Endodermal cell (in vitro differentiated cells): ENCODE measurements around the gene TIGD6. TPM values are rescaled to one million over a fixed set of nuclear protein-coding genes. Genes with fewer than 3 reads are reported as not detected.

Experiments
- DNase-seq: peaks from one replicate; pipeline ENCODE4 v3.0.0-alpha.2; 2017
- H3K27ac ChIP-seq: 2 replicates; pipeline ENCODE4 v1.5.1; 2013; ENCODE audit warnings: mild to moderate bottlenecking, low read depth, low read length, moderate library complexity
- H3K27me3 ChIP-seq: 2 replicates; pipeline ENCODE4 v1.6.1; 2013; ENCODE audit warnings: mild to moderate bottlenecking, low read length, moderate library complexity; ENCODE audit not compliant: insufficient read depth, control insufficient read depth, poor library complexity, severe bottlenecking
- H3K36me3 ChIP-seq: 2 replicates; pipeline ENCODE4 v1.7.0; 2013; ENCODE audit warnings: mild to moderate bottlenecking, low read length, moderate library complexity; ENCODE audit not compliant: control insufficient read depth, insufficient read depth
- H3K4me1 ChIP-seq: one replicate; pipeline ENCODE4 v1.7.0; 2013; ENCODE audit warnings: low read length; ENCODE audit not compliant: control insufficient read depth, insufficient read depth
- H3K4me3 ChIP-seq: 2 replicates; pipeline ENCODE4 v1.5.1; 2013; ENCODE audit warnings: mild to moderate bottlenecking, low read length, moderate library complexity
- H3K9ac ChIP-seq: 2 replicates; pipeline ENCODE4 v1.6.1; 2013; ENCODE audit warnings: mild to moderate bottlenecking, low read length, moderate library complexity; ENCODE audit not compliant: poor library complexity, severe bottlenecking; ENCODE audit errors: extremely low read depth
- H3K9me3 ChIP-seq: 2 replicates; pipeline ENCODE4 v1.6.1; 2013; ENCODE audit warnings: mild to moderate bottlenecking, low read length, moderate library complexity; ENCODE audit not compliant: control insufficient read depth
- H3K27ac Mint-ChIP-seq: 2 replicates; pipeline ENCODE4 v1.8.0; 2020; ENCODE audit warnings: mixed read lengths
- H3K27me3 Mint-ChIP-seq: 2 replicates; pipeline ENCODE4 v1.8.0; 2021; ENCODE audit warnings: mild to moderate bottlenecking, mixed read lengths; ENCODE audit not compliant: insufficient read depth
- H3K36me3 Mint-ChIP-seq: 2 replicates; pipeline ENCODE4 v1.8.0; 2020; ENCODE audit warnings: low read depth, mixed read lengths
- H3K4me1 Mint-ChIP-seq: 2 replicates; pipeline ENCODE4 v1.8.0; 2020; ENCODE audit warnings: mixed read lengths
- H3K4me3 Mint-ChIP-seq: 2 replicates; pipeline ENCODE4 v1.8.0; 2020; ENCODE audit warnings: mild to moderate bottlenecking, moderate library complexity, mixed read lengths
- H3K9me3 Mint-ChIP-seq: 2 replicates; pipeline ENCODE4 v1.8.0; 2020; ENCODE audit warnings: mild to moderate bottlenecking, mixed read lengths
- WGBS, 2 experiments: methylation state at CpG; one replicate each; pipeline versions ENCODE4 v1.1.5 to v1.1.7; 2013; ENCODE audit warnings: missing lambda C conversion rate in 2 of 2, mixed read lengths in 1 of 2; ENCODE audit not compliant: insufficient coverage in 1 of 2, insufficient read length in 1 of 2; 5-methylcytosine and 5-hydroxymethylcytosine counted together
- total RNA-seq, 2 donors: library from RNA; stranded (reverse); fragmentation: NEBNext Ultra II Directional in 1 of 2; extraction: Animal tissue kit (Norgen Biotek cat#: 25700) in 1 of 2; gene quantifications; 2 replicates in 1 of 2; 3 replicates in 1 of 2; pipeline ENCODE4 v1.2.1, GENCODE V29; 2021
- TF ChIP-seq, protein P1 (sequence below): fragments of 200-600 bp; sonication (generic); conservative IDR thresholded peaks from 2 replicates; pipeline ENCODE4 v1.5.0; 2021; ENCODE audit warnings: antibody characterized with exemption, mild to moderate bottlenecking

TIGD6 gene
- total RNA-seq, 2 donors from 2014 or later: 3.4 to 3.8 TPM

- no peaks in the 10 kb centered on the region for H3K4me1 Mint-ChIP-seq
- no peaks in the 10 kb centered on the region for H3K9me3 Mint-ChIP-seq
- no peak overlapping the region for H3K4me3 Mint-ChIP-seq
- H3K27me3 ChIP-seq: no peaks in the 10 kb centered on the region
- H3K9me3 ChIP-seq: no peaks in the 10 kb centered on the region
- H3K4me3 ChIP-seq: no peak overlapping the region
- no peak overlapping the region for H3K9ac ChIP-seq
- no peaks in the 10 kb centered on the region for H3K27me3 Mint-ChIP-seq
- H3K27ac ChIP-seq: no peak overlapping the region
- no peak overlapping the region for H3K27ac Mint-ChIP-seq
- H3K4me1 ChIP-seq: no peaks in the 10 kb centered on the region
- 93% methylated on average over 3 of the region's 3 CpGs for WGBS, 2 experiments
- TF ChIP-seq, protein P1, sequence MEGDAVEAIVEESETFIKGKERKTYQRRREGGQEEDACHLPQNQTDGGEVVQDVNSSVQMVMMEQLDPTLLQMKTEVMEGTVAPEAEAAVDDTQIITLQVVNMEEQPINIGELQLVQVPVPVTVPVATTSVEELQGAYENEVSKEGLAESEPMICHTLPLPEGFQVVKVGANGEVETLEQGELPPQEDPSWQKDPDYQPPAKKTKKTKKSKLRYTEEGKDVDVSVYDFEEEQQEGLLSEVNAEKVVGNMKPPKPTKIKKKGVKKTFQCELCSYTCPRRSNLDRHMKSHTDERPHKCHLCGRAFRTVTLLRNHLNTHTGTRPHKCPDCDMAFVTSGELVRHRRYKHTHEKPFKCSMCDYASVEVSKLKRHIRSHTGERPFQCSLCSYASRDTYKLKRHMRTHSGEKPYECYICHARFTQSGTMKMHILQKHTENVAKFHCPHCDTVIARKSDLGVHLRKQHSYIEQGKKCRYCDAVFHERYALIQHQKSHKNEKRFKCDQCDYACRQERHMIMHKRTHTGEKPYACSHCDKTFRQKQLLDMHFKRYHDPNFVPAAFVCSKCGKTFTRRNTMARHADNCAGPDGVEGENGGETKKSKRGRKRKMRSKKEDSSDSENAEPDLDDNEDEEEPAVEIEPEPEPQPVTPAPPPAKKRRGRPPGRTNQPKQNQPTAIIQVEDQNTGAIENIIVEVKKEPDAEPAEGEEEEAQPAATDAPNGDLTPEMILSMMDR: no peak
- H3K36me3 ChIP-seq: peaks cover 2% of the 10 kb centered on the region
- DNase-seq: no peak
- H3K36me3 Mint-ChIP-seq: peaks cover 6% of the 10 kb centered on the region
These were observed 33.5 kb downstream of the TIGD6 start for GRCh38 chr5:149966946-149967345.

GRCh38 chr5:149963729-149964128 is 36.7 kb downstream of the TIGD6 start:
- no peak overlapping the region for H3K27ac ChIP-seq
- WGBS, 2 experiments: 84 to 94% methylated on average over 2 to 3 of the region's 3 CpGs
- H3K9me3 Mint-ChIP-seq: no peaks in the 10 kb centered on the region
- no peak for DNase-seq
- no peaks in the 10 kb centered on the region for H3K9me3 ChIP-seq
- no peaks in the 10 kb centered on the region for H3K36me3 ChIP-seq
- TF ChIP-seq, protein P1: no peak
- H3K9ac ChIP-seq: no peak overlapping the region
- peaks cover 17% of the 10 kb centered on the region for H3K4me1 Mint-ChIP-seq
- H3K4me1 ChIP-seq: peaks cover 9% of the 10 kb centered on the region
- H3K27ac Mint-ChIP-seq: no peak overlapping the region
- H3K27me3 Mint-ChIP-seq: no peaks in the 10 kb centered on the region
- H3K36me3 Mint-ChIP-seq: peaks cover 6% of the 10 kb centered on the region
- H3K27me3 ChIP-seq: no peaks in the 10 kb centered on the region
- no peak overlapping the region for H3K4me3 ChIP-seq
- H3K4me3 Mint-ChIP-seq: no peak overlapping the region

GRCh38 chr5:149962601-149963300 is 37.7 kb downstream of the TIGD6 start:
- Mint-ChIP-seq H3K36me3 (peaks cover 6% of the 10 kb centered on the region), H3K27me3 (no peaks in the 10 kb centered on the region), H3K4me1 (peaks cover 17% of the 10 kb centered on the region), H3K9me3 (no peaks in the 10 kb centered on the region), H3K27ac (no peak overlapping the region), H3K4me3 (no peak overlapping the region)
- TF ChIP-seq, protein P1: no peak
- Histone ChIP-seq H3K36me3 (no peaks in the 10 kb centered on the region), H3K4me3 (no peak overlapping the region), H3K9ac (no peak overlapping the region), H3K4me1 (peaks cover 9% of the 10 kb centered on the region), H3K27me3 (no peaks in the 10 kb centered on the region), H3K27ac (no peak overlapping the region), H3K9me3 (no peaks in the 10 kb centered on the region)
- WGBS, 2 experiments: 93 to 96% methylated on average over 2 to 5 of the region's 5 CpGs
- no peak for DNase-seq
